Left ventricle myocardium superior (tissue), 1 donor: ENCODE data around the gene EXOC2. TPM values are rescaled to one million over a fixed set of nuclear protein-coding genes. Genes with fewer than 3 reads are reported as not detected.

Experiments used
- ATAC-seq: fragments of 200-7000 bp; cut with Tn5 transposase; one replicate; pipeline ENCODE4 v1.9.1; 2020; ENCODE audit warnings: mild to moderate bottlenecking, moderate library complexity
- DNase-seq: peaks from one replicate; pipeline ENCODE4 v3.0.0-alpha.2; 2020
- intact Hi-C: fragments of 100-400 bp; cut with micrococcal nuclease; formaldehyde crosslinking; loops from one replicate; pipeline ENCODE4 v1.11.0; 2022
- total RNA-seq: library from RNA; stranded (reverse); fragmentation: NEBNext Ultra II Directional; extraction: Animal tissue kit (Norgen Biotek cat#: 25700); gene quantifications from one replicate; pipeline ENCODE4 v1.2.1, GENCODE V29; 2021
- donor health status: DM: no; HTN: yes; CAD: no; lungs with severe emphysema.

The EXOC2 gene
- total RNA-seq, 1 donor from 2014 or later = 12.7 TPM

GRCh38 chr6:491233-491632 lies 201.7 kb downstream of the EXOC2 start:
- intact Hi-C loops = no loop called here
- ATAC-seq = no peak
- DNase-seq = no peak

- intact Hi-C loops = no loop called here
- DNase-seq (no peak), ATAC-seq (no peak)
Measured at GRCh38 chr6:490251-491037, 202.5 kb downstream of the EXOC2 start.

DNA sequence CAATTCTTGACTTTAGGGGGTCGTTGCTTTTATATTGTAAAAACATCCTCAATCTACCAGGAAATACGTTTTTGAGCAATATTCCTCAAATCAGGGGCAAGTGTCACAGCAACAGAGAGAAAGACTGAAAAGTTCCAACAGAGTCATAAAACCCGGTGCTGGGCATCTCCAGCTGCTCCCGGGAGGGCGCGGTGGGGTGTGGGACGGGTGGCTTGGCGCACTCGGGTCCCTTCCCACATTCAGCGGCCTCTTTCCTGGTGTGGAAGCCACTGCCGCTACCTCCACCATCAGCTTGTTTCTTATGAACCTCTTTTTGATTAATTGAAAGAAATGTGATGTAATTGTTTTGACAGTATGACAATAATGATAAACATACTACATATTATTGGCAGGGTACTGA lies 203.2 kb downstream of the EXOC2 start:
- DNase-seq = no peak
- ATAC-seq = no peak
- intact Hi-C loops = no loop called here

- no peak for ATAC-seq
- intact Hi-C loops = no loop called here
- DNase-seq = no peak
Measured at GRCh38 chr6:489001-489400, 203.9 kb downstream of the EXOC2 start.

DNA sequence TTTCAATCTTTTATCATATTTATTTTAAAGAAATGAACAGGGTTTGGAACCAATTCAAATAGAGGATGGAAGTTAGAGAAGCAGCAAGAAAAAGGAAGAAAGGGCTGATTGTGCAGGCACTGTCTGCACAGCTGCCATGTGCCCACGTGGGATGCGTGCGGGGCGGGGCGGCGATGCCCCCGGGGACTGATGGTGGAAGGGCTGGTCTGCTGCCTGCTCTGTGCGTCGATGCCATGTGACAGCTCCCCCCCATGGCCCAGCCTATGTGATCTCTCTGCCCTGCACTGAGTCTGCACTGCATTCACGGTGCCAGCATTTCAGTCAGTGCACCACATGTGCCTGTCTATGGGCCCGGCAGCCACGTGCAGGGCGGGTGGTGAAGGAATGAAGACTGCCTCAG lies 205.0 kb downstream of the EXOC2 start:
- DNase-seq (no peak), ATAC-seq (no peak)
- intact Hi-C loops = no loop called here

DNA sequence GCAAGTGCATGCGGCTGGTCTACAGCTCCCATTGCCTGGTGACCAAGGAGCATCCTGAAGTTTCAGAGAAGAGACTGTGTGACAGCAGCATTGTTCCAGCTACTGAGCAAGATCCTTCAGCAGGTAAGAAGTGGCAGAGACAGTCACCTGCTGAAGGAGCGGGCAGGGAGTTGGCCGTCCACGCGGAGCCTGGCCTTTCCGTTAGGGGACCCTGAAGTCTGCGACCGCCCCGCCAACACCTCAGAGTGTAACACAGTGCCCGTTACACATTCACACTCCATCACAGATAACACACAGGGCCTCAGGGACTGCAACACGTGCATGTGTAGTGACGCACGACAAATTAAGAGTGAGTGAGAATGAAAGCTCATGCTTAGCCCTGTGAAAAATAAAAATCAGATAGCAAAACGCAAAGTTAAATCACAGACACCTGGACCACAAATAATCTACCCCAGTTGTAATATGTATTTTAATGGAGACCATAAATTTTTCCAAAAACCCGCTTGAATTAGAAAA lies 207.2 kb downstream of the EXOC2 start:
- DNase-seq (no peak), ATAC-seq (no peak)
- intact Hi-C loops = no loop called here

DNA sequence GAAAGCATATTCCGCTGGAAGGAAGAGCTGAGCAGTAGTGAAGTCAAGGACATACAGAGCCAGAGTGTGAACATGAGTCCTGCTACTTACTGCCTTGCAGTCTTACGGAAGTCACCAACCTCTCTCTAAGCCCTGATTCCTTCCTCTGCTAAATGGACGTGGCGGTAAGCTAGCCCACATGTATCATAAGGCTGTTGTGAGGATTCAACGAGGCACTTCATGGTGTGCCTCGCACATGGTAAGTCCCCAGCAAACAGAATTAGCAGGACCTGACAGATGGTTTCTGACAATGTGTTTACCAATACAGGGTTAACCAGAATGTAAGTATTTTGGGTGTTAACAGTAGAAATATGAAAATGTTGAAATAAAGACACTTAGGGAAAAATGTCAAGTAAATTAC lies 208.2 kb downstream of the EXOC2 start:
- no peak for ATAC-seq
- intact Hi-C loops = no loop called here
- DNase-seq = no peak

GRCh38 chr6:484086-484745 lies 208.7 kb downstream of the EXOC2 start:
- ATAC-seq (no peak), DNase-seq (no peak)
- intact Hi-C loops = no loop called here

- DNase-seq = no peak
- intact Hi-C loops = no loop called here
- ATAC-seq = no peak
Measured at GRCh38 chr6:475314-475713, 217.6 kb downstream of the EXOC2 start.

- no peak for DNase-seq
- no peak for ATAC-seq
- intact Hi-C loops = no loop called here
Measured at GRCh38 chr6:474453-475185, 218.3 kb downstream of the EXOC2 start.

- no peak for ATAC-seq
- DNase-seq = no peak
- intact Hi-C loops = no loop called here
Measured at GRCh38 chr6:473768-474452, 219.0 kb downstream of the EXOC2 start.

DNA sequence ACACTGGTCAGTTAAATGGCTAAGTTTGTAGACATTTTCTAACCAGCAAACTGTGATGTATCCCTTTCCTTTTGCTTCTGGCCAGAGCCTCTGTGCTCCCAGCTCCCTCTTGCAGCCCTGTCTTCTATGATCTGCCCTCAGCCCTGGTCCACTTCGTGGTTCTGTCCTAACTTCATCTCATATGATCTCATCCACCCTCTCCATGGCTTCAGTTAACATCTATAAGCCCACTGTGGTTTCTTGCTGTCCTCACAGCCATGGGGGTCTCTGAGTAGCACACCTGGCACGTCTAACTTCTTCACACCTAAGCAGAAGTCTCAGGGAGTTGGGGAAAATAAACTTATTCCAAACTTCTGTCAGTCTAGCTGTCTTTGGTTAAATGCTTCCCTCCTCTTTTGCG lies 219.6 kb downstream of the EXOC2 start:
- ATAC-seq (no peak), DNase-seq (no peak)
- intact Hi-C loops = no loop called here

DNA sequence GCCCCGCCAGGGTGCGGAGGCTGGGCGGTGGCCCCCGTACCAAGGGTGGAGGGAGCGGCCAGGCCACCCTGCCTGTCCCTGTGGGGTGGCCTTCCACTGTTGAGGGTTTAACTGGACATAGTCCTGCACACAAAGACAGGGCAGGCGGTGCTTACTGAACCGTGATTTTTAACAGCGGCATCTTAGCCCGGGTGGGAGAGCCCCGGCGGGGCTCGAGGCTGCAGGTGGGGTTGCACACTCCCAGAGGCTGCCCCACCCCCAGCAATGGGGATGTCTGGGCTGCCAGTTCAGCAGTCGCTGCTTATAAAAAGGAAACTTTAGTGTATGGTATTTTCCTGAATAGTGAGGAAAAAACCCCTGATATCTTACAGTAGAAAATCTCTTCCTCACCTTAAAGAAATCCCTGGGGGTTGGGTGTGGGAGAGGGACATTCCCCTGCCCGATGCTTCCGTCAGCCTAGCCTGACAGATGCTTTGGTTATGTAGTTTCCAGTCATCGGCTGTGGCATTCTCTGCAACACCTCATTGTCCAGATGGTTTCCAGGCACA lies 222.0 kb downstream of the EXOC2 start:
- intact Hi-C loops = no loop called here
- no peak for ATAC-seq

GRCh38 chr6:470051-470900 lies 222.7 kb downstream of the EXOC2 start:
- DNase-seq (no peak), ATAC-seq (no peak)
- intact Hi-C loops = no loop called here

More for the DNA sequence above, 222.0 kb downstream of the EXOC2 start:
- DNase-seq = no peak

GRCh38 chr6:467671-468082 lies 225.3 kb downstream of the EXOC2 start:
- intact Hi-C loops = no loop called here
- ATAC-seq = no peak
- no peak for DNase-seq

GRCh38 chr6:467111-467510 lies 225.8 kb downstream of the EXOC2 start:
- DNase-seq (no peak), ATAC-seq (no peak)
- intact Hi-C loops = no loop called here

DNA sequence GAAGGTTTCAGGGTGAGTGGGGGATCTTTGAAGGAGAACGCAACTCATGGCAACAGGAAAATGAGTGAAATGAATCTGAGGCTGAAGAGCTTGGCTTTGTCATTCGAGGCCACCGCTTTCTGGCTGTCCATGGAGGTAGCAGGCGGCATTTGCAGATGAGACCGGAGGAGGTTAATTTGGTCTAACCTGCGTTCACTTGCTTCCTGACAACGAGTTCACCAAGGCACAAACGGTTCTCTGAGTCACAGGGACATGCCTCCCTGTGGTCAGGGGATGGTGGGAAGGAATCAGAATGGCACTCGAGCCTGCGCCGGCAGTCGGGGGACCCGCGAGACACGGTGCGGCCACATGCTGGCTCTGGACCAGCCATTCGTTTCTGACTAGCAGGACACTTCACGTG lies 226.4 kb downstream of the EXOC2 start:
- intact Hi-C loops = no loop called here
- ATAC-seq (no peak), DNase-seq (no peak)

DNA sequence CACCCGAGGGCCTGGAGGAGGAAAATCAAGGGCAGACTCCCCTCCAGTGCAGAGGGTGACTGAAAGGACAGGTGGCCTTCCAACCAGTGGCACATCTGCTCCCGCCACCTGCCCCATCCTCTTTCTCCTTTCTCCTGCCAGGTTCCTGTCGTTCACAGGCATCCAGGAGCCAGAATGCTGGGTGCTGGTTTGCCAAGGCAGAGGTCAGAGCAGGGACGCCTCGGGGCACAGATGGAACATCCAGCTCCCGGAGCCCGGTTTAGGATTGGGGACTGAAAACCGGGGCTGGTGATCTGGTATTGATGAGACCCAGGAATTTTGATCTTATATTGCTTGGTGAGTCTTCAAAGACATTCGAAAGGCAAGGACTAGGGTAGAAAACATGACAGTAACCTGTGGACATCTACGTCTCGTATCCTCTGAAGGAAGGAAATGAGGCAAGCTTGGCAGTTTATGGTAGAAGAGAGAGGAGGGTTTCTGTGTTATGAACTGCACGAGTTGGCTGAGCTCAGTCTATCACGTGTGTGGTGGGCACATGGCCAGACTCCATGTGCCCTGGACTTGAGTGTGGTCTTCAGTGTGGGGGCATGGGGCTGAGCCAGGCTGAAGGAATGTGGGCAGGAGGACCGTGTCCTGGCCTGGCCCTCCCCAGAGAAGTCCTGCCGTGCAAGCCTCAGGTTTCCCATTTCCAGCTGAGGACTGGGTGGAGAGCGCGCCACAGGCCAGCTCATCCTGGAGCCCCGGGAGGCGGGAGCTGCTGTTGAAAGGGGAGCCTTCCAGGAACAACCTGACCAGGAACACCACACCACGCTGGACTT lies 227.2 kb downstream of the EXOC2 start:
- DNase-seq (no peak), ATAC-seq (no peak)
- intact Hi-C loops = no loop called here
